IPS DF 4.7 (cell line): ENCODE measurements around the gene TBC1D32.
A peak's percentile ranks its signal among the peaks of the same experiment; 100 is the strongest.
"Not testable (repeated sequence)": the region's sequence is repeated elsewhere in the genome, so short reads cannot be mapped to it uniquely, and the experiment has no call there.

Experiments used
- DNase-seq: peaks from one replicate; pipeline ENCODE4 v3.0.0-alpha.2; 2013; ENCODE audit warnings: low spot score; ENCODE audit errors: extremely low read depth

The TBC1D32 gene, protein sequence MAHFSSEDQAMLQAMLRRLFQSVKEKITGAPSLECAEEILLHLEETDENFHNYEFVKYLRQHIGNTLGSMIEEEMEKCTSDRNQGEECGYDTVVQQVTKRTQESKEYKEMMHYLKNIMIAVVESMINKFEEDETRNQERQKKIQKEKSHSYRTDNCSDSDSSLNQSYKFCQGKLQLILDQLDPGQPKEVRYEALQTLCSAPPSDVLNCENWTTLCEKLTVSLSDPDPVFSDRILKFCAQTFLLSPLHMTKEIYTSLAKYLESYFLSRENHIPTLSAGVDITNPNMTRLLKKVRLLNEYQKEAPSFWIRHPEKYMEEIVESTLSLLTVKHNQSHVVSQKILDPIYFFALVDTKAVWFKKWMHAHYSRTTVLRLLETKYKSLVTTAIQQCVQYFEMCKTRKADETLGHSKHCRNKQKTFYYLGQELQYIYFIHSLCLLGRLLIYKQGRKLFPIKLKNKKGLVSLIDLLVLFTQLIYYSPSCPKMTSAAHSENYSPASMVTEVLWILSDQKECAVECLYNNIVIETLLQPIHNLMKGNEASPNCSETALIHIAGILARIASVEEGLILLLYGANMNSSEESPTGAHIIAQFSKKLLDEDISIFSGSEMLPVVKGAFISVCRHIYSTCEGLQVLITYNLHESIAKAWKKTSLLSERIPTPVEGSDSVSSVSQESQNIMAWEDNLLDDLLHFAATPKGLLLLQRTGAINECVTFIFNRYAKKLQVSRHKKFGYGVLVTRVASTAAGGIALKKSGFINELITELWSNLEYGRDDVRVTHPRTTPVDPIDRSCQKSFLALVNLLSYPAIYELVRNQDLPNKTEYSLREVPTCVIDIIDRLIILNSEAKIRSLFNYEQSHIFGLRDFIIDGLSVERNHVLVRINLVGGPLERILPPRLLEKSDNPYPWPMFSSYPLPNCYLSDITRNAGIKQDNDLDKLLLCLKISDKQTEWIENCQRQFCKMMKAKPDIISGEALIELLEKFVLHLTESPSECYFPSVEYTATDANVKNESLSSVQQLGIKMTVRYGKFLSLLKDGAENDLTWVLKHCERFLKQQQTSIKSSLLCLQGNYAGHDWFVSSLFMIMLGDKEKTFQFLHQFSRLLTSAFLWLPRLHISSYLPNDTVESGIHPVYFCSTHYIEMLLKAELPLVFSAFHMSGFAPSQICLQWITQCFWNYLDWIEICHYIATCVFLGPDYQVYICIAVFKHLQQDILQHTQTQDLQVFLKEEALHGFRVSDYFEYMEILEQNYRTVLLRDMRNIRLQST

DNA sequence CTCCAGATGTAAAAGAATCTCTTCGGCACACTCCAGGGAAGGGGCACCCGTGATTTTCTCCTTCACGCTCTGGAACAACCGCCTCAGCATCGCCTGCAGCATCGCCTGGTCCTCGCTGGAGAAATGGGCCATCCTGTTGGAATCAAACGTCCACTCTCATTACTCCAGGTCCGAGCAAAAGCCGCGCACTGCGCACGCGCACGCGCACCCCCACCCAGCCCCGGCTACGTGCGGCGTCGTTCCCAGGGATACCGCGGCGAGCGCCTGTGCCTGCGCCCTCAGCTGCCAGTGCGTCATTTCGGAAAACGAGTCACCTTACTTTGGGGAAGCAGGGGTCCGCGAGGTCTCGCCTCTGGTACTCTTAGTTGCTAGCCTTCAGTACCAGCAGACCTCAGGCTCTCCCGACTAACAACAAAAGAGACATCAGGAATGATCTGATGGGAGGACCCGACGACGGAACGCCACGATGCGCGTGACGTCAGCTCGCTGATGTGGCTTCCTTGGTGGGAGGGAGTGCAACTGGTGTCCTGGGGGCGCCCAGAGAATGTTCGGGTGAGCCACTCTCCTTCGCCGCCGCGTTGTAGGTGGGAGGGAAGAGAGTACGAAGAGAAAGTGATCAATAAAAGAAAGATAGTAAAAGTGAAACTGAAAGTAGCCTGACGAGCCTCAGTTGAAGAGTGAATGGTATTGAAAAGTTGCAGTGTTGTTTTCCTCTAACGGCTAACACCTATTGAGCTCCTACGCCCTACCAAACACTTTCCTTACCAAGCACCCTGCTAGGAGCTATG is at the start of gene TBC1D32:
TSS of gene TBC1D32 (minus strand) at position 182 of the 788 bp plus-strand sequence. CDS start at position 132, 50 bp downstream.
- DNase-seq, result peak; percentile 56

DNA sequence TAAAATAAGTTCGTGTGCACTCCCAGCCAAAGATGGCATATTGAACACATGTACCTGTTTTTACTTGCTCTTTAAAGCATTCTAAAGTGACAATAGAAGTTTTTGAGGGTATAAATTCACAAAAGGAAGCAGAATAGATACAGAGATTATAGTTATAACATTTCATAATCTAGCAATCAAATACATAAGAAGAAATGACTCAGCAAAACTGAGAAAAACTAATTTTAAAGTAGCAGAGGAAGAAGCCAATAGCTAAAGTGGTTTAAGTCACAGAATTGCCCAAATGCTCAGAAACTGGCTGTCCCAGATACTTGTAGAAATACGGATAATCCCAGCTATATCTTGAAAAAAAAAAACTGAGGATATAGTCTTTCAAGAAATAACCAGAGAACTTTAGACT is 49.2 kb upstream of the TBC1D32 start:
- DNase-seq, result no peak

DNA sequence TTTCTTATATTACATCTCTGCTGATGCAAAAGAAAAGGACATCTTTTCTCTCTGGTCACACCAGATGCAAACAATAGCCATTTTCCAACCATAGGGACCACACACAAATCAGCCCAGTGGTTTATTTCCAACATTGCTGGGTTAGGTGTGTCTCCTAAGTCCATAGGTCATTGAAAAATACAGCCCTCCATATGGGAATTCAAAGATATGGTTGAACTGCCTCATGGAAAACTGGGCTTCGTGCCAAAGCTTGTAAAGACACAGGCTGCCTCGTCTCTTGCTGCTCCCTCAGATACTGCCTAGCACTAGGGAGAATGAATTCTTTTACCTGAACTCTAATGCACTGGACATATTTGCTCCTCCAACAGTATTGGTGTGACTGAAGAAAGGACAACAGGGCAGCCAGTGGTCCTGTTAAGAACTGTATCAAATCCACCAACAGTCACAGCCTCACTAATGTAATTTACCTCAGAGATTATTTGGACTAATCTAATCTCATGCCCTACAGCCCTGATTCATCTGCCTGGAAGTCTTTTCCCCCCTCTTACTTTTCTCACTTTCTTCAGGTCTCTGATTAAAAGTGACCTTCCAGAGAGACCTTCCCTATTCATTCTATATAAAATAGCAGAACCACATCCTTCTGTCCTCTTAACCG is 48.3 kb upstream of the TBC1D32 start:
- no peak for DNase-seq

DNA sequence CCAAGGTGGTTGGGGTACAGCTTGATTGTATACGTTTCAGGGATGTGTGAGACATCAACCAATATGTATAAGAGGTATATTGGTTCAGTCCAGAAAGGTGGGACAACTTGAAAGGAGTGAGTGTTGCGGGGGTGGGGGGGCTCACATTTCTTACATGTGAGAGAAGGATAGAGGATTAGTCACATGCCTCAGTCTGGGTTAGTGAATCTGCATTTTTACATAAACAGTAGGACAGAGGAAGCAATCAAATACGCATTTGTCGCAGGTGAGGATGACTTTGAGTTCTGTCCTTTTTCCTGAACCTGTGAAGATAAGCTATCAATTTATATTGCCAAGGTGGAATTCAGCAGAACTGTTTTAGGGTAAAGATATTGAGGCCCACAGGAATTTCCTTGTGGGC is 42.1 kb upstream of the TBC1D32 start:
- DNase-seq, result no peak

DNA sequence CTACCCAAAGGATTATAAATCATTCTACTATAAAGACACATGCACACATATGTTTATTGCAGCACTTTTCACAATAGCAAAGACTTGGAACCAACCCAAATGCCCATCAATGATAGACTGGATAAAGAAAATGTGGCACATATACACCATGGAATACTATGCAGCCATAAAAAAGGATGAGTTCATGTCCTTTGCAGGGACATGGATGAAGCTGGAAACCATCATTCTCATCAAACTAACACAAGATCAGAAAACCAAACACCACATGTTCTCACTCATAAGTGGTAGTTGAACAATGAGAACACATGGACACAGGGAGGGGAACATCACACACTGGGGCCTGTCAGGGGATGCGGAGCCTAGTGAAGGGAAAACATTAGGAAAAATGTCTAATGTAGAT is 39.9 kb upstream of the TBC1D32 start:
- not testable (repeated sequence) for DNase-seq

DNA sequence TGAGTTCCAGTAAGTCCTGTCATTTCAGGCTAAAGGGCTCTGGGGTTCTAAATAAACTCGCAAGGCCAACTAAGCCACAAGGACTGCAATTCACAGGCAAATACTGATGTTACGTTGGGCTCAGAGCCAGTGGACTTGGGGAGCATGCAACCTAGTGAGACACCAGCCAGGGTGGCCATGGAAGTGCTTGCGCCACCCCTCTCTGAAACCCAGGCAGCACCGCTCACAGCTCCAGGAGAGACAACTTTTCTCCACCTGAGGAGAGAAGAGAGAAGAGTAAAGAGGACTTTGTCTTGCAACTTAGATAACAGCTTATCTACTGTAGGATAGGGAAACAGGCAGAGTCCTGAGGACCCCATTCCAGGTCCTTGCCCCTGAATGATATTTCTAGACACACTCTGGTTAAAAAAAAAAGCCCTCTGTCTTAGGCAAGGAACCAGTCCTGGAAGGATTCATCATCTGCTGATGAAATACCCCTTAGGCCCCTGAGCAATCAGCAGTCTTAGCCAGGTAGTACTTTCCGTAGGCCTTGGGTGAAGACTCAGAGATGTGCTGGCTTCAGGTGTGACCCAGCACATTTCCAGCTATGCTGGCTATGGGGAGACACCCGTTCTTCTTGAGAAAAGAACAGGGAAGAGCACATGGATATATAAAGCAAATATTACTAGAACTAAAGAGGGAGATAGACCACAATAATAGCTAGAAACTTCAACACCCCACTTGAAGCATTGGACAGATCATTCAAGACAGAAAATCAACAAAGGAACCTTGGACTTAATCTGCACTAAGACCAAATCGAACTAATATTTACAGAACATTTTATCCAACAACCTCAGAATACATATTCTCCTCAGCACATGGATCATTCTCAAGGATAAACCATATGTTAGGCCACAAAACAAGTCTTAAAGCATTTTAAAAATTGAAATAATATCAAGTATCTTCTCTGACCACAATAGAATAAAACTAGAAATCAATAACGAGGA is 31.5 kb upstream of the TBC1D32 start:
- no peak for DNase-seq

DNA sequence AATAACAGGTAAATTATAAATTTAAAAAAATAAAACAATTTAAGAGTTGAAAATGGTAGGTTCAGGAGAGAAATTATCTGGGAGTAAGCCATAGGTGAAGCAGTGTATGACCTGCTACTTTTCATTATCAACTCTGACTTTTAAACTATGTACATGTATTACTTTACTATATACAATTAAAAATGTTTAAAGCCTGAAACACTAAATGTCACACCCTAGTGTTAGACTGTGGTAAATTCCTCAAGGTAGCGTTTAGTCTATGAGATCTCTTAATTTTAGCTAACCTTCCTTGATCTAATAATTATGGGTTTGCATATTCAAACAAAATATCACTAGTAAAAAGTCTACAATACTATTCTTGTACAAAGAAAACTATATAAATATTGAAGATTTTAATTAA is 22.3 kb upstream of the TBC1D32 start:
- DNase-seq, result no peak

DNA sequence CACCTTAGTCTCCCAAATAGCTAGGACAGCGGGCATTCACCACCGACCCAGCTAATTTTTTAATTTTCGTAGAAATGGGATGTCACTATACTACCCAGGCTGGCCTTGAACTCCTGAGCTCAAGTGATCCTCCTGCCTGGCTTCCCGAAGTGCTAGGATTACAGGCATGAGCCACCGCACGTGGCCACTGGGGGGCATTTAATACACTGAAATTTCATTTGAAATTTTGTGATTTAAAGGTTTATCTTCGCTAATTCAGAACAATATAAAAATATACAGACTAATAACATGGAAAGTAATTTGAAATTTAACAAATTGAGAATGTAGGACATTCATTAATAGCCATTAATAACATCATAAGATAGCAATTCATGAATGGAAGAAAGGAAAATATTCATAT is 20.5 kb upstream of the TBC1D32 start:
- no peak for DNase-seq

DNA sequence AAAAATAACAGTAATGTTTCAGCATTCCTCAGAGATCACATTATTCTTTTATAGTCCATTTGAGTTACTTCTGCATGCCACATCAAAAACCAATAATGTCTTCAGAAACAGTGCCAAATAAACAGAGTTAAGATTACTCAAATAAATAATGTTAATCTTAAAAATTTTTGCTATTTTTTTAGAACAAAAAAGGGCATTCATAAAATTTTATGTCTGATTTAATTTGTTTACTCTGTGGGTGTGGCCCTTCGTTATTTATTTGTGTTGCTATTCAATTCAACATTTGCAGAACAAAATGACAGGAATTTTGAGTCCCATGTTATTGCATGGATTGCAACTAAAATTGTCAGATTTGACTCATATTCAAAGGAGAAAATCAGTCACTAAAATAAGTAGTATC is 18.7 kb upstream of the TBC1D32 start:
- no peak for DNase-seq

DNA sequence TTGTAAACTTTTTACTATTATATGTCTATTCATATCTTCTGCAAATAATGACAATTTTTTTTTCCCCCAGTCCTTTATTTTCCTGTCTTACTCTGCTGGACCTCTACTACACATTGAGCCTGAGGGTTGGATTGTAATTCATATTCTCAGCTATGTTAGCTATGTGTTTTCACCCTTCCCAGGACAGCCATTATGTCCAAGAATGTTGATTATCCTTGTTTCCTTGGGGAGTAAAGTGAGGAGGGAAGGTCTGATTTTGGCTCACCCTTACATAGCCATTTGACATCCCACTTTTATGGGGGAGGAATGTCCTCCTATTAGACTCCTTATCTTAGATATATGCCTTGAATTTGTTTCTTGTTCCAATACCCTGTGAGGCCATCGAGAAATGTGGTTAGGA is 17.6 kb upstream of the TBC1D32 start:
- DNase-seq, result no peak

DNA sequence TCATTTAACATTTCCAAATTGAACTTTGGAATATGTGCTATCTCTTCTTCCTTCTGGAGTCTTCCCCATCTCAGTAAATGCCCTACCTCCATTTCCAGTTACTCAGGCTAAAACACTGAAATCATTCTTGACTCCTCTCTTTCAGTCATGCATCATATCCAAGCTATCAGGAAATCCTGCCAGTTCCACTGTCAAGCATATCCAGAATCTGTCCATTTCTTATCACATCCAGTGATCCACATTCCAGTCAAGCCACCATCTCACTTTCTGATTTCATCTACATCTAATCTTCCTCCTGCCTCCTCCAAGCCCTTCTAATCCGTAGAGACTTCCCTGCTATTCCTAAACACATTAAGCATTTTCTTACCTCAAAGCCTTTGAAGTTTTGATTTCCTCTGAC is 15.3 kb upstream of the TBC1D32 start:
- no peak for DNase-seq

DNA sequence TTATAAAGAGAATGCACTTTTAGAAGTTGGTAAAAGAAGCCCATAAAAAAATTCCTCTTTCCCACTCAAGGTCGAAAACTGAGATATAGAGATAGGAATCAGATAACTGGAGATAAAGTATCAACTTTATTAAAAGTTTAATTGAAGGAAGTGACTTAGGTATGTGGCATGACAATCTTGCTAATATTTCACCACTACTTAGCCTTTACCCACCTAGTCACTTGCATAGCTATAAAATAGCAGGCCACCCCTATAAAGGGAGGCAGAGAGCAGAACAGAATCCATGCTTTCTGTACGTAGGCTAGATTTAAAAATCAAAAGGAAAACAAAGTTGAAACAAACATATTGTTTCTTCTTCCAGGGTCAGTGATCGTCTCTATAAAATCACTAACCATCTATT is 13.2 kb upstream of the TBC1D32 start:
- DNase-seq, result no peak

DNA sequence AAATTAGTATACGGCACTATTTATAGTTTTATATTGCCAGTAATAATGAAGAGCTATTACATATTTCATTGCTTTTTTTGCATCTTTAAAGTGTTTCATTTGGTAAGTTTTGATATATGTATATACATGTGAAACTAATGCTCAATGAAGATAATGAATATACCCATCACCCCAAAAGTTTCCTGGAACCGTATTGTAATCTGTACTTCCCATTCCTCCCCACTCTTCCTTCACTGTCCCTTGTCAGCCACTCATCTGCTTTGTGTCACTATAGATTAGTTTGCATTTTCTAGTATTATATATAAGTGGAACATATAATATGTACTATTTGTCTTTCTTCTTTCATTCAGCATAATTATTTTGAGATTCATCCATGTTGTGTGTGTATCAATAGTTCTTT is 10.3 kb upstream of the TBC1D32 start:
- no peak for DNase-seq

DNA sequence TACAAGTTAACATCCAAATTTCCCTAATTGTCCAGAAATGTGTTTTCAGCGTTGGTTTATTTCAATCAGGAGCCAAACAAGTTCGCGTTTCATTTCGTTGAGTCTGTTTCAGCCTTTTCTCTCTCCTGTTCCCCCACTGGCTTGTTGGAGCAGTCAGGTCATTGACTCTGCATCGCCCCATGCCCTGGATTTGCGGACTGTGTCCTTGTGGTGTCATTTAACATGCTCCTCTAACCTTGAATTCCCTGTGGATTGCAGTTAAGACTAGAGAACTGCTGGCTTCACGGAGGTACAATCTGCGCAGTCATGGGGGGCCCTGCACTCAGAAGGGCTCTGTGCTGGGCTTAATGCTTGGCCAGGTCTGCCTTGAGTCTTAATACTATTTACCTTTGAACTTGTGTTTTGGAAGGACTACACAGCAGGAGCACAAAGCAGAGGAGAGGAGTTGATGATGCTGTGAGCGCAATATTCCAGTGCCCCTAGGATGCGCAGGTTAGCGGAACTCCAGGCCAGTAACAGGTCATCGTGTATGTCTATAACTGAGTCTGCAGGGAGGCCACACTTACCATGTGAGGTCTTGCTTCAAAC is 5.5 kb upstream of the TBC1D32 start:
- no peak for DNase-seq

DNA sequence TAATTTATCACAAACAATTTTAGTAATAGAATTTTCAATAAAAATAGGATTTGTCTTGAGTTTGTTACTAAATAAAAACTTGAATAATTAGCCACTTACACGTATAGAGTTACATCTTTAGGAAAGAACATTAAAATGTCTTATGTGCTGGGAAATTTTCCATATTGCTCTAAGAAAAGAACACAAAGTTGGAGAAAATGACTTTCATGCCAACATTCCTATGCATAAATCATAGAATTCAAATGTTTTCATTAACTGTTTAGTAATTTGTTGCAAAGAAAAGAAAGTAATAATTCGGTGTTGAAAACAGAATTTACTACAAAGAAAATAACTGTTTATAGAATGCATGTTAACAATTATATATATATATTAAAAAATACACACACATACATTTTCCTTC is 4.7 kb upstream of the TBC1D32 start:
- no peak for DNase-seq

DNA sequence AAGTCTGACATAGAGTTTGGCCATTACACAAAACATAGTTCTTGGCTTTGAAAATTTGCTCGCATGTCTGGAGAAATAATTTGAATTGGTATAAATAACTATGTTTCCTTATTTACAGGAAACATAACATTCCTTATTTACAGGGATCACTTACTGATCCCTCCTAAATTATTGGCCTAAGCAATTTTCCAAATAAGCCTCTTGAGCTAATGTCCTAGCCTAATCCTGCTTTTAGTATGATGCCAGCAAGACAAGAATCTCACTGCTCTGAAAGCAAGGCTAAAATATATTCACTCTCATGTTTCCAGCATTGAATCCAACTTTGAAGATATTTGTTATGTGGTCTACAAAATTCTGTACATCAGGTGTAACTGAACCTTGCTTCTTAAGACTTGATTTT is 4.1 kb upstream of the TBC1D32 start:
- no peak for DNase-seq

DNA sequence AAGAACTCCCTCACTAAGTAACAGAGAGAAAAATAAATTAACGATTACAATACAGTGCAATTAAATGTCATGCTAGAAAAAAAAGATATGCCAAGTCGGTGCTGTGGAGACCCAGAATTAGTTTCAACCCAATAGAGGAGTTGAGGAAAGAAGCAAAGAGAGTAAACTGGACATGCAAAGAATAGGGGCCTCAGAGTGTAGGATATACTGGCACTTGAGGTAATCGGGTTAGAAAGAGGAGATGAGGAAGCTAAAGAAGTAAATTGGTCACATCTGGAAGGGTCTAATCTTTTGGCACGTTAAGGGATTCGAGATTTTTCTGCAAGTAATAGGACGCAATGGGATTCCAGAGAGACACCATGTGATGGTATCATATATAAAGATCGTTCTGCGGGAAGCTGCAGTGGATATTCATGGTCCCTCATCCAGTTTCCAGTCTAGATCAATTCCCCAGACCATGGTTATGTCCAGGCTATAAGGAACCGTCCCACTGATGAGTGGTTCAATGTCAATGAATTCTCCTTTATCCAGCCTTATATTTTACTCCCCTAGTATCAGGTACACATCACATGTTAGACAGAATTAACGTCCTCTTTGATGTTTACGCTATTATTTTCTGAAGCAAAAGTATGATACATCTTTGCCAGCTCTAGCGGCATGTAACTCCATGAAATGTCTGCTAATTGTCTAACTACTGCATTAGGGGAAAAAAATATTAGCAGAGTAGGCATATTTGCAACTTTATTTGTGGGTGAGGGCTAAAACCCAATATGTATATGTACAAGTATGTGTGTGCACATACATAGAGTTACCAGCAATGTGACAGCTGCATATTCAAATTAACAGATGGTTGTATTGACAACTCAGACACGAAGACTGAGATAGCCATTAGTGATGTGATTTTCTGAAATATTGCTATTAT is 1.1 kb upstream of the TBC1D32 start:
- DNase-seq, result no peak

DNA sequence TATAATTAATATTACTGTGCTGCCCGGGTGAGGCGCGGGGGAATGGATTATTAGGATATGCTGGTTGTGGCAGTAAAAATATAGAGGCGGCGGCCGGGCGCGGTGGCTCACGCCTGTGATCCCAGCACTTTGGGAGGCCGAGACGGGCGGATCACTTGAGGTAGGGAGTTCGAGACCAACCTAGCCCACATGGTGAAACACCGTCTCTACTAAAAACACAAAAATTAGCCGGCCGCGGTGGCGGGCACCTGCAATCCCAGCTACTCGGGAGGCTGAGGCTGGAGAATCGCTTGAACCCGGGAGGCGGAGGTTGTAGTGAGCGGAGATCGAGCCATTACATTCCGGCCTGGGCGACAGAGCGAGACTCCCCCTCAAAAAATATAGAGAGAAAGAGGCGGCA is 586 bp downstream of the TBC1D32 start:
- DNase-seq, result not testable (repeated sequence)
